GM18505 (cell line): ENCODE data around the gene CCDC78.
"Not testable (repeated sequence)": the region's sequence is repeated elsewhere in the genome, so short reads cannot be mapped to it uniquely, and the experiment has no call there.

Experiments used
- ATAC-seq: cut with Tn5 transposase; IDR thresholded peaks from one replicate; pipeline ENCODE4 v1.9.1; 2021; ENCODE audit not compliant: unreplicated experiment
- POLR2A ChIP-seq: IDR thresholded peaks from 4 replicates; pipeline ENCODE4 v1.6.1; 2011; ENCODE audit warnings: borderline replicate concordance; ENCODE audit not compliant: insufficient read depth, insufficient read length; ENCODE audit errors: extremely low read depth

Gene CCDC78

GRCh38 chr16:765488-765865 lies 39.2 kb upstream of the CCDC78 start:
- no peak for TF ChIP-seq POLR2A
- no peak for ATAC-seq

DNA sequence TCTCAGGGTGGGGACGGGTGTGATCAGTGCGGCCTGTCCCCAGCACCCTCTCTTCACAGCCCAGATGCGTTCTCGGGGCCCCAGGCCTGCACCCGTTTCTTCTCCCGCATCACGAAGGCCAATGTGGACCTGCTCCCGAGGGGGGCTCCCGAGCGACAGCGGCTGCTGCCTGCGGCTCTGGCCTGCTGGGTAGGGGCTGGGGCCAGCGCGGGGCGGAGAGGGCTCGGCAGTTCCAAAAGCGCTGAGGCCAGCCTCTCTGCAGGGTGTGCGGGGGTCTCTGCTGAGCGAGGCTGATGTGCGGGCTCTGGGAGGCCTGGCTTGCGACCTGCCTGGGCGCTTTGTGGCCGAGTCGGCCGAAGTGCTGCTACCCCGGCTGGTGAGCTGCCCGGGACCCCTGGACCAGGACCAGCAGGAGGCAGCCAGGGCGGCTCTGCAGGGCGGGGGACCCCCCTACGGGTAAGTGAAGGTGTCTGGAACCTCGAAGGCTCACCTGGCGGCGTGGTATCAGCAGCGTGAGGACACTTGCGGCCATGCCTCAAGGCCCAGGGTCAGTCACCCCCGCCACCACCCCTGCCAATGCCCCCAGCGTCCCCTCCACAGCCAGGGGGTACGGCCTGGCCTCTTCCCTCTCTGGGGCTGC lies 38.7 kb upstream of the CCDC78 start:
- no peak for ATAC-seq
- TF ChIP-seq POLR2A: no peak

DNA sequence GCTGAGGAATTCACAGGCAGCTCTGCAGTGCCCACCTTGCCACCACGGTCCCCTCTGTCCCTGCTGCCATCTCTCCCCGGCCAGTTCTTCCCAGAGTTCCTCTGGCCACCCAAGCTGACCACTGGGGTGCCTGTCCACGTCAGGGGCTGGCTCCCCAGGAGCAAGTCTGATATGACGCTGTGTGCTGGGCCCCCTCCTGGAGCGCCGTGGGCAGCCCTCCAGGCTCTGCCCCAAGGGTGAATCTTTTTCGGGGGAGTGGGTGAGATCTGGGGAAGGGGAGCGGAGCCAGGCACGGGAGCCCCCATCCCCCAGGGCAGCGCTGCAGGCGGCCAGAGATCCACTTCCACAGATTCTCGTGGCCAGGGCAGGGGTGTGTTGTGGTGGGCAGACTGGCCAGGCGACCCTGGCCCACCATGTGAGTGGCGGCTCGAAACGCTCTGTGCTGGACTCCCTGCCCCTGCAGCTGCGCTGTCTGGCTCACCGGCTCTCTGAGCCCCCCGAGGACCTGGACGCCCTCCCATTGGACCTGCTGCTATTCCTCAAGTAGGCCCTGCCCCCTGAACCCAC lies 38.0 kb upstream of the CCDC78 start:
- TF ChIP-seq POLR2A: no peak
- ATAC-seq: no peak

DNA sequence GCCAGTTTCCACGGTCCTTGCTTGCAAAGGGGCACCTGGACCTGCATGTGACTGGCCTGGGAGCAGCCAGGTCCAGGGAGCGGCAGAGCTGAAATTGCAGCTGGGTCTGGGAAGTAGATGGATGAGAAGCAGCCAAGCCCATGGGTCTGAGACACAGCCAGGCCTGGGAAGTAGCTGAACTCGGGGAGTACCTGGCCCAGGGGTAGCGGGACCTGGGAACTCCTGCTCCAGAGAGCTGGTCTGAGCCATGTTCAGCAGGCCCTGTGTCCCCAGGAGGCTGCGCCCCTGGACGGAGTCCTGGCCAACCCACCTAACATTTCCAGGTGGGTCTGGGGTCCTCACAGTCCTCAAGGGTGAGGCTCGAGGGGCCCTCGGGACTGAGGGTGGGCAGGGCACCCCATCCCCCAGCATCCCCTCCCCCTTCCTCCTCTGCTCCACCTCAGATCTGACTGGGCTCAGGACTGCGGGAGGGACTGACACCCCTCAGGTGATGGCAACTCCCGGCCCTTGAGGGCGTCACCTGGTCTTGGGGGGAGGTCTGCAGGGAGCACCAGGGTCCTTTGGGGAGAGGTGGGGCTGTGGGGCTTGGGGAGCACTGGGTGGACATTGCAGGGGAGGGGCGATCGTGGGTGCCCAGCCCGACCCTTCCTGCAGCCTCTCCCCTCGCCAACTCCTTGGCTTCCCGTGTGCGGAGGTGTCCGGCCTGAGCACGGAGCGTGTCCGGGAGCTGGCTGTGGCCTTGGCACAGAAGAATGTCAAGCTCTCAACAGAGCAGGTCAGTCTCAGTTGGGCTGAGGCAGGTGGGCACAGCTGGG lies 37.3 kb upstream of the CCDC78 start:
- TF ChIP-seq POLR2A: no peak
- ATAC-seq: no peak

- no peak for TF ChIP-seq POLR2A
- no peak for ATAC-seq
Measured at GRCh38 chr16:762595-763268, 36.5 kb upstream of the CCDC78 start.

GRCh38 chr16:761625-762513 lies 35.6 kb upstream of the CCDC78 start:
- no peak for ATAC-seq
- TF ChIP-seq POLR2A: no peak

DNA sequence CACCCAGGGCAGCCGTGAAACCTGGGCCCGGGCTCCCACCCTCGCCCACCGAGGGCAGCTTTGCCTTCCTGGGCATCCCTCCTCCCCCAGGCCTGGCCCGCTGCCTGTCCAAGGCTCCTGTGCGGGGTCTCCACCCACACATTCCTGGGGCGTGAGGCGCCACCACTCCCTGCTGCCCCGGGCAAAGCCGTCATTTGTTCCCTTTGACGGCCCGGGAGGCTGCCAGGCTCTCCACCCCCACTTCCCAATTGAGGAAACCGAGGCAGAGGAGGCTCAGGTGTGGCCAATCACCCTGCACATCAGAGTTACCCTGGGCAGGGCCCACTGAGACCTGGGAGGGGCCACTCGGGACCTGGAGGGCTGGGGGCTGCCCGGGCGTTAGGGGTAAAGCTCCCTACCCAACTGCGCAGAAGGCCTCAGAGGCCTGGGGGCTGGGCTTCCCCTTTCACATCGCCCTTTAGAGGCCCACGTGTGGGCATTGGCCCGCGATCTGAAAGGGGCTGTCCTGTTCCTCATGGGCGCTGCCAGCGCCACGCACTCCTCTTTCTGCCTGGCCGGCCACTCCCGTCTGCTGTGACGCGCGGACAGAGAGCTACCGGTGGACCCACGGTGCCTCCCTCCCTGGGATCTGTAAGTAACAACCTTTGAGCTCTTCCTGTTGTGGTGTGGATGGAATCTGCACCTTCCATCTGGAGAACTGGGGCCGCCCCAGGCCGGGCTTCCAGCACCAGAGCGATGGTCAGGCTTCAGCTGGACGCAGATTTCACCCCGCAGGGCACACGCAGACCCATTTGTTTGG lies 34.5 kb upstream of the CCDC78 start, which contains the start of gene MSLN:
Gene MSLN (plus strand): TSS at position 190 of the 799 bp plus-strand sequence. CDS start 1,947 bp downstream, outside the sequence.
- no peak for ATAC-seq
- no peak for TF ChIP-seq POLR2A

- TF ChIP-seq POLR2A: no peak
- no peak for ATAC-seq
Measured at GRCh38 chr16:760065-760464, 33.8 kb upstream of the CCDC78 start.

- TF ChIP-seq POLR2A: no peak
- ATAC-seq: no peak
Measured at GRCh38 chr16:759110-759910, 33.1 kb upstream of the CCDC78 start.

GRCh38 chr16:756428-756827 lies 30.2 kb upstream of the CCDC78 start:
- no peak for TF ChIP-seq POLR2A
- no peak for ATAC-seq

DNA sequence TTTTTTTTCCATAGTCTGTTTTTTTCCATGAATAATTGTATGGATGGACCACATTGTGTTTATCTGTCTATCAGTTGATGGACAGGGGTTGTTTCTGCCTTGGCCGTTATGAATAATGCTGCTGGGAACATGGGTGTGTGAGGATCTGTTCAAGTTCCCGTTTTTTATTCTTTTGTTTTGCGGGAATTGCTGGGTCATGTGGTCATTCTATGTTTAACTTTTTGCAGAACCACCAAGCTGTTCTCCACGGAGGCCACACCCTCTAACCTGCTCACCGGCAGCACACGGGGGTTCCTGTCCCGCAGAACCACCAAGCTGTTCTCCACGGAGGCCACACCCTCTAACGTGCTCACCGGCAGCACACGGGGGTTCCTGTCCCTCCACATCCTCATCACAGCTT lies 28.4 kb upstream of the CCDC78 start:
- no peak for TF ChIP-seq POLR2A
- ATAC-seq: no peak

DNA sequence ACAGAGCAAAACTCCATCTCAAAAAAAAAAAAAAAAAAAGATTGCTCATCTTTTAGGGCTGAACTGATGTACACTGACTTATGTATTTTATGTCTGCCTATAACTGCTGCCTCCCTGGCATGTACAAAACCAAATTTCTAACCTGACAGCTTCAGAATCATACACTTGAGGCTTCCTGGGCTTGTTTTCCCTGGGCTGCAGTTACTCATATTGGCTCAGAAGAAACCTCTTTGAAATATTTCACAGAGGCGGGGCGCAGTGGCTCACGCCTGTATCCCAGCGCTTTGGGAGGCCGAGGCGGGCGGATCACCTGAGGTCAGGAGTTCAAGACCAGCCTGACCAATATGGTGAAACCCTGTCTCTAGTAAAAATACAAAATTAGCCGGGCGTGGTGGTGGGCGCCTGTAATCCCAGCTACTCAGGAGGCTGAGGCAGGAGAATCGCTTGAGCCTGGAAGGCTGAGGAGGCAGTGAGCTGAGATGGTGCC lies 27.9 kb upstream of the CCDC78 start:
- not testable (repeated sequence) for ATAC-seq

DNA sequence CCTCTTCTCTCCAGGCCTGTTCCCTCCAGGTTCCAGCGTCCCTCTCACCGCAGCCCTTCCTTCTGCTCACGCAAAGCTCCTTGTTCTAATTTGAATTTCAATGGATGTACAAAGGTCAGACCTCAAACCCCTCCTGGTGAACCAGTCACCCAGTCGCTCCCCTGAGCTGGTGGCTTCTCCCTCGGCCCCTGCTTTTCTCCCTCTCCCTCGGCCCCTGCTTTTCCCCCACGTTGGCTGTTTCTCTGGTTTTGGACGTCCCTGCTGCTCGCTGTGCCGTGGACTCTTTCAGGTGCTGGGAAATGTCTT lies 25.7 kb upstream of the CCDC78 start:
- ATAC-seq: no peak
- no peak for TF ChIP-seq POLR2A
